D721Med (cell line): ENCODE results near the gene DGKI.

Experiments
- DNase-seq: peaks from one replicate; pipeline ENCODE4 v3.0.0; 2011; ENCODE audit warnings: low spot score; ENCODE audit not compliant: insufficient read length
- FAIRE-seq: peaks from 2 replicates; lab custom pipeline; 2011; peaks lifted over from hg19 to GRCh38; lab: Jason Lieb, UNC
- CTCF ChIP-seq: IDR thresholded peaks from 2 replicates; pipeline ENCODE4 v1.5.1; 2012; ENCODE audit warnings: mild to moderate bottlenecking, control low read depth; ENCODE audit not compliant: insufficient read depth; ENCODE audit errors: missing control alignments

The DGKI gene

DNA sequence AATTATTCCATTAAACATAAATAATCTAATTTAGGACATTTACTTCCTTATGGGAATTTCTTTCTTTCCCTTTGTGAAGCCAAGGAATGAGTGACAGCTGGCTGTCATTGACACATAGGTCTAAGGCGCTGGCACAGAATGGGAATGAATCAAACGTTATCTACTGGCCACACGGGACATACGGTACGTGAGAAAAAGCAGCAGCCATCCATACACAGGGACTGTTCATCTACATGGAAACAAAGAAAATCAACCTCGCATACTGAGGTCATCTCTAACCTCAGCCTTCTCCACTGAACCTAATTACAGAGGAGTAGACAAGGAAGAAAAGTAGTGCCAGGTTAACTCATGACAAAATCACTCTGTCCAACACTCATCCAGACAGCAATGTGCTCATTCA, 376.9 kb downstream of the DGKI start:
- no peak for FAIRE-seq
- DNase-seq: no peak
- TF ChIP-seq CTCF: no peak

DNA sequence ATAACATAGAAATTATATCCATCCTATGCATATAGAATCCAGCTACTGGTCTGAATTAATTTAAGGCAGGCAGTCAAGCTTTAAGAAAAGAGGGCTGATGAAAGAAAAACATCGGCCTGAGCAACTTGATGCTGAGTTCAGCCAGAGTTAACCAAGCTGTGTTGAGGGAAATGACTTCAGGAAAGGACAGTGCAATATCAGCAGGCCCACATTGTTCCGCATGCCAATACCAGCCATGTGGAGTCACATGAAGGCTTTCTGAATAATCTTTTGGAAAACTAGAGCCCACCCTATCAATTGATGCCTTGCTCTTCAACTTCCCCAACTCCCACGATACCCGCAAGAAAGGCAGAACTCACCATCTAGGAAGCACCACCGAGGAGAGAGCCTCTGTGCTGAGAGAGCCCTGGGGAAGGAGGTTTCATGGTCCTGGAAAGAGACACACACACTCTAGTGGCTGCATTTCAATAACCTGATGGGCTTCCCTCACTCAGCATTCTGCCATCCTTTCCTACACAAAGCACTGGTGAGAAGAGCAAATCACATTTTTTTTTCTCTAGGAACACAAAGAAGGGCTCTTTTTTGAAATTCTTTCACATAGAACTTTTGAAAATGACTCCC, 377.5 kb downstream of the DGKI start:
- no peak for TF ChIP-seq CTCF
- FAIRE-seq: no peak
- DNase-seq: no peak

- no peak for FAIRE-seq
These were observed 383.9 kb downstream of the DGKI start for GRCh38 chr7:137462847-137463246.

GRCh38 chr7:137462074-137462715, 384.6 kb downstream of the DGKI start:
- no peak for FAIRE-seq
- no peak for TF ChIP-seq CTCF
- DNase-seq: no peak

More at GRCh38 chr7:137462847-137463246, 383.9 kb downstream of the DGKI start:
- no peak for TF ChIP-seq CTCF
- no peak for DNase-seq

DNA sequence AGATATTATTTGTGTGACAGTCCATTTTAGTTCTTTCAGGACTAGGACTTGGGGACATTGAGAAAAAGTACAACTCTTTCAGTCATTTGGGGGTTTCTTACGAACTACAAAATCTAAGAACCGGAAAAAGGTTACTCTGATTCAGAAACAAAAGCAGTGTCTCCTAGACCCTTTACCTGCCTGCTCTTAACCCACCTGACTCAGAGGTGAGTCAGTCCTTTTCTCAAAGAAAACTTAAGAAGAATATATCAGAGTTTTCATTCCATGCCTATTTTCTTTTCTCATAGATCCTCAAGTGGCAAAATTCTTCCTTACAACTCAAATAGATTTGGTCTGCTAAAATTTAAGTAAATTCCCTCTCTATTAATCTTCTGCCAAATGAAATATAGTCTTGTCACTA, 388.4 kb downstream of the DGKI start:
- no peak for DNase-seq
- no peak for TF ChIP-seq CTCF
- peak; percentile 35 for FAIRE-seq

GRCh38 chr7:137454767-137455166, 392.0 kb downstream of the DGKI start:
- no peak for TF ChIP-seq CTCF
- peak; percentile 68 for FAIRE-seq

GRCh38 chr7:137454246-137454724, 392.5 kb downstream of the DGKI start:
- no peak for DNase-seq
- peak; percentile 74 for TF ChIP-seq CTCF
- peak; percentile 75 for FAIRE-seq

More at GRCh38 chr7:137454767-137455166, 392.0 kb downstream of the DGKI start:
- DNase-seq: no peak
